ENCODE measurements around the gene PF4V1. TPM values are rescaled to one million over a fixed set of nuclear protein-coding genes. Genes with fewer than 3 reads are reported as not detected.
"Not testable (repeated sequence)": the region's sequence is repeated elsewhere in the genome, so short reads cannot be mapped to it uniquely, and the experiment has no call there.

The PF4V1 gene
- total RNA-seq, 2 experiments from 2014 or later: not detected

- POLR2A ChIA-PET: no interaction called here
- CTCF ChIA-PET: no interaction called here
Observed at GRCh38 chr4:73869130-73870055, 16.3 kb downstream of the PF4V1 start, which contains the start of gene CXCL1. CXCL1 (plus strand) TSS chr4:73869393; CDS start chr4:73869471, 78 bp downstream.

GRCh38 chr4:73870260-73870659 is 17.2 kb downstream of the PF4V1 start:
- CTCF ChIA-PET: no interaction called here

GRCh38 chr4:73870768-73871167 is 17.7 kb downstream of the PF4V1 start:
- CTCF ChIA-PET: no interaction called here
- POLR2A ChIA-PET: no interaction called here

More at GRCh38 chr4:73870260-73870659, 17.2 kb downstream of the PF4V1 start:
- POLR2A ChIA-PET: no interaction called here

- POLR2A ChIA-PET: no interaction called here
- CTCF ChIA-PET: no interaction called here
Observed at GRCh38 chr4:73871511-73872310, 18.6 kb downstream of the PF4V1 start.

GRCh38 chr4:73872316-73873108 is 19.4 kb downstream of the PF4V1 start:
- ChIA-PET POLR2A (no interaction called here), CTCF (no interaction called here)

- ChIA-PET POLR2A (no interaction called here), CTCF (no interaction called here)
Observed at GRCh38 chr4:73874386-73874785, 21.3 kb downstream of the PF4V1 start.

- ChIA-PET CTCF (no interaction called here), POLR2A (no interaction called here)
Observed at GRCh38 chr4:73875401-73875800, 22.3 kb downstream of the PF4V1 start.

GRCh38 chr4:73883306-73883705 is 30.2 kb downstream of the PF4V1 start:
- ChIA-PET POLR2A (no interaction called here), CTCF (no interaction called here)

- ChIA-PET POLR2A (no interaction called here), CTCF (no interaction called here)
Observed at GRCh38 chr4:73885574-73886267, 32.6 kb downstream of the PF4V1 start.

GRCh38 chr4:73891326-73891725 is 38.2 kb downstream of the PF4V1 start:
- ChIA-PET POLR2A (no interaction called here), CTCF (no interaction called here)

GRCh38 chr4:73891739-73892405 is 38.8 kb downstream of the PF4V1 start:
- ChIA-PET CTCF (no interaction called here), POLR2A (no interaction called here)

- ChIA-PET CTCF (no interaction called here), POLR2A (no interaction called here)
Observed at GRCh38 chr4:73892966-73893365, 39.9 kb downstream of the PF4V1 start.

GRCh38 chr4:73894001-73894400 is 40.9 kb downstream of the PF4V1 start:
- ChIA-PET CTCF (interaction anchor here (0.6 kb wide), 1 partner anchor 32 kb away, joined by 3 read pairs; no protein-coding TSS in a partner anchor), POLR2A (no interaction called here)

- ChIA-PET POLR2A (no interaction called here), CTCF (no interaction called here)
Observed at GRCh38 chr4:73895201-73896175, 42.4 kb downstream of the PF4V1 start.

- POLR2A ChIA-PET: no interaction called here
- CTCF ChIA-PET: no interaction called here
Observed at GRCh38 chr4:73896416-73896815, 43.3 kb downstream of the PF4V1 start.

GRCh38 chr4:73897380-73898136 is 44.5 kb downstream of the PF4V1 start:
- ChIA-PET CTCF (no interaction called here), POLR2A (no interaction called here)

- CTCF ChIA-PET, POLR2A ChIA-PET: not testable (repeated sequence)
Observed at GRCh38 chr4:73899338-73899737, 46.2 kb downstream of the PF4V1 start.
